HEK293 (cell line): ENCODE data around the gene KLK13.

ENCODE experiments used
- GLI2 ChIP-seq: fragments of 450-650 bp; formaldehyde crosslinking; IDR thresholded peaks from 2 replicates; pipeline ENCODE4; 2017; ENCODE audit warnings: missing biosample characterization, missing genetic modification characterization, low read depth, borderline replicate concordance
- GLIS1 ChIP-seq: fragments of 450-650 bp; formaldehyde crosslinking; IDR thresholded peaks from 2 replicates; pipeline ENCODE4 v1.5.1; 2016; ENCODE audit warnings: missing biosample characterization, missing genetic modification characterization
- IKZF3 ChIP-seq: fragments of 450-650 bp; IDR thresholded peaks from 2 replicates; pipeline ENCODE4 v1.5.0; 2018; ENCODE audit warnings: missing biosample characterization, mild to moderate bottlenecking, missing genetic modification characterization, moderate library complexity
- OSR2 ChIP-seq: fragments of 450-650 bp; formaldehyde crosslinking; IDR thresholded peaks from 2 replicates; pipeline ENCODE4 v1.5.1; 2016; ENCODE audit warnings: missing biosample characterization, missing genetic modification characterization
- PRDM1 ChIP-seq: fragments of 450-650 bp; formaldehyde crosslinking; IDR thresholded peaks from 2 replicates; pipeline ENCODE4; 2016; ENCODE audit warnings: missing biosample characterization, missing genetic modification characterization
- SETDB1 ChIP-seq: IDR thresholded peaks from one replicate; pipeline ENCODE4 v1.6.1; 2017; ENCODE audit warnings: mild to moderate bottlenecking, low read length, moderate library complexity, mixed read lengths; ENCODE audit not compliant: insufficient read length
- YY1 ChIP-seq: fragments of 450-650 bp; formaldehyde crosslinking; IDR thresholded peaks from 2 replicates; pipeline ENCODE4 v1.5.1; 2018; ENCODE audit warnings: missing biosample characterization, missing genetic modification characterization
- YY2 ChIP-seq: fragments of 450-650 bp; formaldehyde crosslinking; IDR thresholded peaks from 2 replicates; pipeline ENCODE4 v1.5.1; 2016; ENCODE audit warnings: missing biosample characterization, missing genetic modification characterization
- ZBTB1 ChIP-seq: fragments of 450-650 bp; formaldehyde crosslinking; IDR thresholded peaks from 2 replicates; pipeline ENCODE4 v1.5.1; 2016; ENCODE audit warnings: missing biosample characterization, missing genetic modification characterization
- ZEB2 ChIP-seq: fragments of 450-650 bp; formaldehyde crosslinking; IDR thresholded peaks from 2 replicates; pipeline ENCODE4 v1.5.1; 2016; ENCODE audit warnings: missing biosample characterization, missing genetic modification characterization
- ZNF121 ChIP-seq: fragments of 450-650 bp; formaldehyde crosslinking; IDR thresholded peaks from 2 replicates; pipeline ENCODE4 v1.5.1; 2016; ENCODE audit warnings: missing biosample characterization, missing genetic modification characterization
- ZNF132 ChIP-seq: fragments of 450-650 bp; formaldehyde crosslinking; IDR thresholded peaks from 2 replicates; pipeline ENCODE4 v1.5.1; 2017; ENCODE audit warnings: missing biosample characterization, missing genetic modification characterization, borderline replicate concordance
- ZNF157 ChIP-seq: fragments of 450-650 bp; formaldehyde crosslinking; IDR thresholded peaks from 2 replicates; pipeline ENCODE4 v1.5.1; 2016; ENCODE audit warnings: missing biosample characterization, missing genetic modification characterization
- ZNF16 ChIP-seq: fragments of 450-650 bp; formaldehyde crosslinking; IDR thresholded peaks from 2 replicates; pipeline ENCODE4 v1.5.1; 2016; ENCODE audit warnings: low read depth, missing biosample characterization, missing genetic modification characterization
- ZNF184 ChIP-seq: fragments of 450-650 bp; IDR thresholded peaks from 2 replicates; pipeline ENCODE4 v1.5.1; 2018; ENCODE audit warnings: missing biosample characterization, mild to moderate bottlenecking, missing genetic modification characterization
- ZNF202 ChIP-seq: fragments of 450-650 bp; formaldehyde crosslinking; IDR thresholded peaks from 2 replicates; pipeline ENCODE4 v1.5.1; 2016; ENCODE audit warnings: missing biosample characterization, missing genetic modification characterization, borderline replicate concordance
- ZNF24 ChIP-seq: fragments of 450-650 bp; formaldehyde crosslinking; IDR thresholded peaks from 2 replicates; pipeline ENCODE4 v1.5.1; 2016; ENCODE audit warnings: missing biosample characterization, missing genetic modification characterization
- ZNF292 ChIP-seq: fragments of 450-650 bp; formaldehyde crosslinking; IDR thresholded peaks from 2 replicates; pipeline ENCODE4 v1.5.1; 2016; ENCODE audit warnings: low read depth, missing biosample characterization, missing genetic modification characterization, borderline replicate concordance
- ZNF426 ChIP-seq: fragments of 450-650 bp; formaldehyde crosslinking; IDR thresholded peaks from 2 replicates; pipeline ENCODE4 v1.5.1; 2017; ENCODE audit warnings: missing biosample characterization, missing genetic modification characterization, mild to moderate bottlenecking, inconsistent platforms, moderate library complexity
- ZNF48 ChIP-seq: fragments of 450-650 bp; formaldehyde crosslinking; IDR thresholded peaks from 2 replicates; pipeline ENCODE4 v1.5.1; 2016; ENCODE audit warnings: missing biosample characterization, missing genetic modification characterization
- ZNF555 ChIP-seq: fragments of 450-650 bp; formaldehyde crosslinking; conservative IDR thresholded peaks from 2 replicates; pipeline ENCODE4 v1.5.1; 2017; ENCODE audit warnings: missing biosample characterization, mild to moderate bottlenecking, missing genetic modification characterization, inconsistent platforms
- ZNF585B ChIP-seq: fragments of 450-650 bp; formaldehyde crosslinking; IDR thresholded peaks from 2 replicates; pipeline ENCODE4 v1.5.1; 2016; ENCODE audit warnings: missing biosample characterization, missing genetic modification characterization
- ZNF664 ChIP-seq: fragments of 450-650 bp; formaldehyde crosslinking; IDR thresholded peaks from 2 replicates; pipeline ENCODE4 v1.5.1; 2016; ENCODE audit warnings: missing biosample characterization, missing genetic modification characterization
- ZNF776 ChIP-seq: fragments of 450-650 bp; formaldehyde crosslinking; IDR thresholded peaks from 2 replicates; pipeline ENCODE4 v1.5.0; 2017; ENCODE audit warnings: missing biosample characterization, missing genetic modification characterization, borderline replicate concordance
- ZNF777 ChIP-seq: fragments of 450-650 bp; formaldehyde crosslinking; IDR thresholded peaks from 2 replicates; pipeline ENCODE4 v1.5.1; 2017; ENCODE audit warnings: missing biosample characterization, missing genetic modification characterization, borderline replicate concordance
- ZNF791 ChIP-seq: fragments of 450-650 bp; formaldehyde crosslinking; IDR thresholded peaks from 2 replicates; pipeline ENCODE4 v1.5.1; 2016; ENCODE audit warnings: missing biosample characterization, missing genetic modification characterization
- ZNF830 ChIP-seq: fragments of 450-650 bp; IDR thresholded peaks from 2 replicates; pipeline ENCODE4 v1.5.0; 2018; ENCODE audit warnings: missing biosample characterization, missing genetic modification characterization, low read depth, mild to moderate bottlenecking, moderate library complexity
- ZNF837 ChIP-seq: fragments of 450-650 bp; formaldehyde crosslinking; IDR thresholded peaks from 2 replicates; pipeline ENCODE4 v1.5.1; 2016; ENCODE audit warnings: missing biosample characterization, missing genetic modification characterization
- ZNF843 ChIP-seq: fragments of 450-650 bp; formaldehyde crosslinking; IDR thresholded peaks from 2 replicates; pipeline ENCODE4 v1.5.1; 2016; ENCODE audit warnings: missing biosample characterization, missing genetic modification characterization
- ZSCAN30 ChIP-seq: fragments of 450-650 bp; IDR thresholded peaks from 2 replicates; pipeline ENCODE4 v1.5.1; 2018; ENCODE audit warnings: missing biosample characterization, mild to moderate bottlenecking, missing genetic modification characterization, moderate library complexity
- TF ChIP-seq, protein P1 (sequence below): fragments of 450-650 bp; formaldehyde crosslinking; IDR thresholded peaks from 2 replicates; pipeline ENCODE4 v1.5.1; 2016; ENCODE audit warnings: missing biosample characterization, missing genetic modification characterization
- TF ChIP-seq, protein P2 (sequence below): fragments of 450-650 bp; formaldehyde crosslinking; IDR thresholded peaks from 2 replicates; pipeline ENCODE4 v1.5.1; 2017; ENCODE audit warnings: missing biosample characterization, missing genetic modification characterization
- TF ChIP-seq, protein P3 (sequence below): fragments of 450-650 bp; formaldehyde crosslinking; IDR thresholded peaks from 2 replicates; pipeline ENCODE4 v1.5.1; 2016; ENCODE audit warnings: missing biosample characterization, missing genetic modification characterization
- TF ChIP-seq, protein P4 (sequence below): fragments of 450-650 bp; formaldehyde crosslinking; IDR thresholded peaks from 2 replicates; pipeline ENCODE4 v1.5.1; 2017; ENCODE audit warnings: missing biosample characterization, mild to moderate bottlenecking, missing genetic modification characterization, moderate library complexity

Gene KLK13

DNA sequence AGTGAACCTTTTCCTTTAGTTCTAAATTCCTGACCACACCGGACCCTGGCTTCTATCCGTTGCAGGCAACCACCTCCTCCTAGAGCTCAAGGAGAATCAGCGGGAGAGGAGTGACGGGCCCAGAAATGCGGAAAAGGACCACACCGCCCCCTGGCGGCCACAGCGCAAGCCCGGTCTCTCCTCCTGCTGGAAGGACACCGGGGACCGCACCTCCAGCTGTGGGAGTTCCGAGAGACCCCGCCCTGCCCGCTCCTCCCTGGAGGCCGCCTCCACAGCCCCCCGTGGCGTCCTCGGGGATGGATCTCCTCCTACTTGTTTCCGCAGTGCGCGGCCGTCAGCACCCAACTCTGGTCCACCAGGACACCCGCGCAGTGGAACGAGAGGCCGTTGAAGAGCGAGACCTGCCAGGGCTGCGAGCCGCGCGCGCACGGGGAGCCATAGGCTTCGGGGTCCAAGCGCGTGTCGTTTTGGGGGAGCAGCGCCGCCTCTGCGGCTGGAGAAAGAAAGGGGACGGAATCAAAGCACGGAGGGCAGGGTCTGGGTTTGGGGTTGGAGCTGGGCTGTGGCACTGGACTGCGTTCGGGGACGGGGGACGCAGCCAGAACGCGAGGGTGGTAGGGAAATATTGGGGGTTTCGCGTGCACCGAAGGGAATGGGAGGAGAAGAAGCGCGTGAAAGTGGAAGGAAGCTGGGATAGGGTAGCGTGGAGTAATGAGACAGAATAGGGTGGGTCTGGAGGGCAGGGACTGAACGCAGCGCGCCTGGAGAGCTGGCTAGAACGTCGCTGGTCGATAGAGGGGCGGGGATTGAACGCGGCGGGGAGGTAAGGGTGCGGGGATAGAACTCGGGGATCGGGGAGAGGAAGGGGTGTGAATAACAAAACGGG lies 47.9 kb downstream of the KLK13 start (continued):
- TF ChIP-seq, protein P1, sequence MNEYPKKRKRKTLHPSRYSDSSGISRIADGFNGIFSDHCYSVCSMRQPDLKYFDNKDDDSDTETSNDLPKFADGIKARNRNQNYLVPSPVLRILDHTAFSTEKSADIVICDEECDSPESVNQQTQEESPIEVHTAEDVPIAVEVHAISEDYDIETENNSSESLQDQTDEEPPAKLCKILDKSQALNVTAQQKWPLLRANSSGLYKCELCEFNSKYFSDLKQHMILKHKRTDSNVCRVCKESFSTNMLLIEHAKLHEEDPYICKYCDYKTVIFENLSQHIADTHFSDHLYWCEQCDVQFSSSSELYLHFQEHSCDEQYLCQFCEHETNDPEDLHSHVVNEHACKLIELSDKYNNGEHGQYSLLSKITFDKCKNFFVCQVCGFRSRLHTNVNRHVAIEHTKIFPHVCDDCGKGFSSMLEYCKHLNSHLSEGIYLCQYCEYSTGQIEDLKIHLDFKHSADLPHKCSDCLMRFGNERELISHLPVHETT (tag by site-specific recombination) = no peak
- peak; percentile 96 for TF ChIP-seq ZNF777 (tag by site-specific recombination)
- peak; percentile 10; the same call in 1 of the 2 replicates for TF ChIP-seq YY2 (tag by site-specific recombination)
- no peak for TF ChIP-seq ZNF776 (tag by site-specific recombination)
- no peak for TF ChIP-seq OSR2 (tag by site-specific recombination)
- TF ChIP-seq, protein P2, sequence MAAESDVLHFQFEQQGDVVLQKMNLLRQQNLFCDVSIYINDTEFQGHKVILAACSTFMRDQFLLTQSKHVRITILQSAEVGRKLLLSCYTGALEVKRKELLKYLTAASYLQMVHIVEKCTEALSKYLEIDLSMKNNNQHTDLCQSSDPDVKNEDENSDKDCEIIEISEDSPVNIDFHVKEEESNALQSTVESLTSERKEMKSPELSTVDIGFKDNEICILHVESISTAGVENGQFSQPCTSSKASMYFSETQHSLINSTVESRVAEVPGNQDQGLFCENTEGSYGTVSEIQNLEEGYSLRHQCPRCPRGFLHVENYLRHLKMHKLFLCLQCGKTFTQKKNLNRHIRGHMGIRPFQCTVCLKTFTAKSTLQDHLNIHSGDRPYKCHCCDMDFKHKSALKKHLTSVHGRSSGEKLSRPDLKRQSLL (tag by site-specific recombination) = 0 out of 2 replicates have a peak, but pooled peaks have one; percentile 18
- TF ChIP-seq ZNF132 = no peak
- TF ChIP-seq ZEB2 (tag by site-specific recombination) = peak; percentile 39; the same call in 1 of the 2 replicates
- no peak for TF ChIP-seq ZNF292 (tag by site-specific recombination)
- peak; percentile 69; the same call in 1 of the 2 replicates for TF ChIP-seq ZSCAN30 (tag by site-specific recombination)
- TF ChIP-seq PRDM1 (tag by site-specific recombination) = peak; percentile 78; the same call in 1 of the 2 replicates
- no peak for TF ChIP-seq ZNF791 (tag by site-specific recombination)
- TF ChIP-seq ZNF843 (tag by site-specific recombination) = 0 out of 2 replicates have a peak, but pooled peaks have one; percentile 22
- no peak for TF ChIP-seq GLI2 (tag by site-specific recombination)
- peak; percentile 71 for TF ChIP-seq IKZF3 (tag by site-specific recombination)
- peak; percentile 98 for TF ChIP-seq GLIS1 (tag by site-specific recombination)
- TF ChIP-seq YY1 (tag by site-specific recombination) = no peak
- TF ChIP-seq, protein P3, sequence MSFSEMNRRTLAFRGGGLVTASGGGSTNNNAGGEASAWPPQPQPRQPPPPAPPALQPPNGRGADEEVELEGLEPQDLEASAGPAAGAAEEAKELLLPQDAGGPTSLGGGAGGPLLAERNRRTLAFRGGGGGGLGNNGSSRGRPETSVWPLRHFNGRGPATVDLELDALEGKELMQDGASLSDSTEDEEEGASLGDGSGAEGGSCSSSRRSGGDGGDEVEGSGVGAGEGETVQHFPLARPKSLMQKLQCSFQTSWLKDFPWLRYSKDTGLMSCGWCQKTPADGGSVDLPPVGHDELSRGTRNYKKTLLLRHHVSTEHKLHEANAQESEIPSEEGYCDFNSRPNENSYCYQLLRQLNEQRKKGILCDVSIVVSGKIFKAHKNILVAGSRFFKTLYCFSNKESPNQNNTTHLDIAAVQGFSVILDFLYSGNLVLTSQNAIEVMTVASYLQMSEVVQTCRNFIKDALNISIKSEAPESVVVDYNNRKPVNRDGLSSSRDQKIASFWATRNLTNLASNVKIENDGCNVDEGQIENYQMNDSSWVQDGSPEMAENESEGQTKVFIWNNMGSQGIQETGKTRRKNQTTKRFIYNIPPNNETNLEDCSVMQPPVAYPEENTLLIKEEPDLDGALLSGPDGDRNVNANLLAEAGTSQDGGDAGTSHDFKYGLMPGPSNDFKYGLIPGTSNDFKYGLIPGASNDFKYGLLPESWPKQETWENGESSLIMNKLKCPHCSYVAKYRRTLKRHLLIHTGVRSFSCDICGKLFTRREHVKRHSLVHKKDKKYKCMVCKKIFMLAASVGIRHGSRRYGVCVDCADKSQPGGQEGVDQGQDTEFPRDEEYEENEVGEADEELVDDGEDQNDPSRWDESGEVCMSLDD = peak; percentile 74
- TF ChIP-seq ZNF48 (tag by site-specific recombination) = no peak
- no peak for TF ChIP-seq ZNF157 (tag by site-specific recombination)
- peak; percentile 18; the same call in 1 of the 2 replicates for TF ChIP-seq ZNF121 (tag by site-specific recombination)
- no peak for TF ChIP-seq ZNF184 (tag by site-specific recombination)
- TF ChIP-seq ZNF202 (tag by site-specific recombination) = no peak
- TF ChIP-seq ZNF24 (tag by site-specific recombination) = no peak; the same call in 1 of the 2 replicates
- no peak for TF ChIP-seq ZNF585B
- TF ChIP-seq ZNF555 (tag by site-specific recombination) = no peak
- TF ChIP-seq ZNF664 = no peak
- TF ChIP-seq ZNF830 (tag by site-specific recombination) = no peak
- TF ChIP-seq, protein P4, sequence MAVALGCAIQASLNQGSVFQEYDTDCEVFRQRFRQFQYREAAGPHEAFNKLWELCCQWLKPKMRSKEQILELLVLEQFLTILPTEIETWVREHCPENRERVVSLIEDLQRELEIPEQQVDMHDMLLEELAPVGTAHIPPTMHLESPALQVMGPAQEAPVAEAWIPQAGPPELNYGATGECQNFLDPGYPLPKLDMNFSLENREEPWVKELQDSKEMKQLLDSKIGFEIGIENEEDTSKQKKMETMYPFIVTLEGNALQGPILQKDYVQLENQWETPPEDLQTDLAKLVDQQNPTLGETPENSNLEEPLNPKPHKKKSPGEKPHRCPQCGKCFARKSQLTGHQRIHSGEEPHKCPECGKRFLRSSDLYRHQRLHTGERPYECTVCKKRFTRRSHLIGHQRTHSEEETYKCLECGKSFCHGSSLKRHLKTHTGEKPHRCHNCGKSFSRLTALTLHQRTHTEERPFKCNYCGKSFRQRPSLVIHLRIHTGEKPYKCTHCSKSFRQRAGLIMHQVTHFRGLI (tag by site-specific recombination) = peak; percentile 31; the same call in 1 of the 2 replicates
- no peak for TF ChIP-seq ZNF16
- no peak for TF ChIP-seq ZBTB1 (tag by site-specific recombination)
- no peak for TF ChIP-seq ZNF837 (tag by site-specific recombination)
- no peak for TF ChIP-seq SETDB1
- TF ChIP-seq ZNF426 (tag by site-specific recombination) = no peak
